Muscle of leg (tissue), 11 donors: ENCODE data around the gene SHMT2. TPM values are rescaled to one million over a fixed set of nuclear protein-coding genes. Genes with fewer than 3 reads are reported as not detected.
"Not testable (repeated sequence)": the region's sequence is repeated elsewhere in the genome, so short reads cannot be mapped to it uniquely, and the experiment has no call there.

Experiments used
- DNase-seq: peaks from one replicate; pipeline ENCODE4 v3.0.0; 2013
- H3K27ac ChIP-seq: one replicate; pipeline ENCODE4 v1.5.1; 2013; ENCODE audit warnings: mild to moderate bottlenecking, low read length, control low read depth
- H3K27me3 ChIP-seq: one replicate; pipeline ENCODE4 v1.6.1; 2013; ENCODE audit warnings: low read length; ENCODE audit not compliant: control insufficient read depth, insufficient read depth
- H3K36me3 ChIP-seq: one replicate; pipeline ENCODE4 v1.6.1; 2013; ENCODE audit warnings: low read length; ENCODE audit not compliant: control insufficient read depth, insufficient read depth
- H3K4me1 ChIP-seq: one replicate; pipeline ENCODE4 v1.6.1; 2013; ENCODE audit warnings: low read length; ENCODE audit not compliant: control insufficient read depth, insufficient read depth
- H3K4me3 ChIP-seq: one replicate; pipeline ENCODE4 v1.5.1; 2013; ENCODE audit warnings: low read length, control low read depth
- H3K9me3 ChIP-seq: replicated peaks from 2 replicates; pipeline ENCODE4 v1.6.1; 2013; ENCODE audit warnings: low read depth, low read length; ENCODE audit not compliant: control insufficient read depth
- WGBS: methylation state at CpG from one replicate; pipeline ENCODE4 v1.1.5; 2013; ENCODE audit warnings: missing lambda C conversion rate; ENCODE audit not compliant: insufficient coverage; 5-methylcytosine and 5-hydroxymethylcytosine counted together
- polyA plus RNA-seq, 8 donors: library from polyadenylated mRNA; unstranded; fragments of 120-200 nt; gene quantifications; one replicate each; pipeline versions ENCODE4 v1.2.1 to v1.2.3, GENCODE V29; 2013; ENCODE audit warnings: inconsistent platforms in 1 of 8, low replicate concordance in 1 of 8; ENCODE audit not compliant: insufficient read length in 8 of 8, insufficient read depth in 1 of 8
- total RNA-seq: library from RNA; stranded (reverse); fragments of 120-200 nt; gene quantifications from one replicate; pipeline ENCODE4 v1.2.4, GENCODE V29; 2013

SHMT2 gene
- total and polyA plus RNA-seq, 9 donors: 53.4 to 82.2 (median 69.6) TPM

GRCh38 chr12:57280211-57281062 is 50.9 kb downstream of the SHMT2 start:
- Histone ChIP-seq H3K4me3 (no peak overlapping the region), H3K27ac (no peak overlapping the region), H3K9me3 (no peaks in the 10 kb centered on the region), H3K36me3 (peaks cover 58% of the 10 kb centered on the region), H3K4me1 (no peaks in the 10 kb centered on the region), H3K27me3 (no peaks in the 10 kb centered on the region)
- no peak for DNase-seq
- 84% methylated on average over 6 of the region's 9 CpGs for WGBS

GRCh38 chr12:57282073-57282472 is 52.6 kb downstream of the SHMT2 start:
- H3K9me3 ChIP-seq: not testable (repeated sequence)

More at GRCh38 chr12:57282073-57282472, 52.6 kb downstream of the SHMT2 start:
- not testable (repeated sequence) for H3K27me3 ChIP-seq, H3K4me1 ChIP-seq, DNase-seq, H3K27ac ChIP-seq, H3K4me3 ChIP-seq
- H3K36me3 ChIP-seq: peaks cover 58% of the 10 kb centered on the region
- WGBS: 100% methylated on average over 6 of the region's 12 CpGs

Other genes with a start within 250 kb of the SHMT2 start
- 5.0 TPM for gene ZBTB39, start 223.2 kb upstream of the SHMT2 start, total RNA-seq
- 1 to 10 TPM; 4.3 to 7.0 (median 5.8) TPM for gene ZBTB39, start 223.2 kb upstream of the SHMT2 start, polyA plus RNA-seq
- 0.09 TPM for gene TAC3, start 213.2 kb upstream of the SHMT2 start, total RNA-seq
- under 1 TPM in 2 of 8 donors, not detected in 6; 0.39 to 0.71 TPM for gene TAC3, start 213.2 kb upstream of the SHMT2 start, polyA plus RNA-seq
- 0.18 TPM for gene MYO1A, start 179.6 kb upstream of the SHMT2 start, total RNA-seq
- gene MYO1A, start 179.6 kb upstream of the SHMT2 start, polyA plus RNA-seq: 10 to 100 TPM in 1 of 8 donors, 1 to 10 TPM in 1, under 1 TPM in 6; 0.05 to 11.0 (median 0.21) TPM
- gene NEMP1, start 150.9 kb upstream of the SHMT2 start, total RNA-seq: 14.3 TPM
- gene NEMP1, start 150.9 kb upstream of the SHMT2 start, polyA plus RNA-seq: 10 to 100 TPM; 14.4 to 21.3 (median 16.4) TPM
- gene NAB2, start 140.6 kb upstream of the SHMT2 start, total RNA-seq: 34.8 TPM
- gene NAB2, start 140.6 kb upstream of the SHMT2 start, polyA plus RNA-seq: 10 to 100 TPM; 30.6 to 42.8 (median 35.2) TPM
- gene STAT6, start 118.3 kb upstream of the SHMT2 start, total RNA-seq: 26.9 TPM
- gene STAT6, start 118.3 kb upstream of the SHMT2 start, polyA plus RNA-seq: 10 to 100 TPM; 32.6 to 56.3 (median 37.1) TPM
- gene LRP1, start 101.2 kb upstream of the SHMT2 start, total RNA-seq: 82.7 TPM
- 100 to 1,000 TPM in 7 of 8 donors, 10 to 100 TPM in 1; 98.3 to 231 (median 160) TPM for gene LRP1, start 101.2 kb upstream of the SHMT2 start, polyA plus RNA-seq
- gene LRP1-AS, start 82.1 kb upstream of the SHMT2 start, total RNA-seq: 0.66 TPM
- gene LRP1-AS, start 82.1 kb upstream of the SHMT2 start, polyA plus RNA-seq: 1 to 10 TPM in 2 of 8 donors, under 1 TPM in 4, not detected in 2; 0.45 to 1.7 (median 0.85) TPM
- 1.2 TPM for gene NXPH4, start 12.9 kb upstream of the SHMT2 start, total RNA-seq
- 1 to 10 TPM; 3.2 to 5.6 (median 3.9) TPM for gene NXPH4, start 12.9 kb upstream of the SHMT2 start, polyA plus RNA-seq
- gene STAC3, start 21.5 kb downstream of the SHMT2 start, total RNA-seq: 202 TPM
- 100 to 1,000 TPM; 308 to 499 (median 427) TPM for gene STAC3, start 21.5 kb downstream of the SHMT2 start, polyA plus RNA-seq
- gene R3HDM2, start 201.3 kb downstream of the SHMT2 start, total RNA-seq: 20.2 TPM
- 10 to 100 TPM; 32.8 to 52.6 (median 40.4) TPM for gene R3HDM2, start 201.3 kb downstream of the SHMT2 start, polyA plus RNA-seq
- not detected for gene INHBC, start 205.1 kb downstream of the SHMT2 start, total RNA-seq
- under 1 TPM in 7 of 8 donors, not detected in 1; 0.07 to 0.19 (median 0.12) TPM for gene INHBC, start 205.1 kb downstream of the SHMT2 start, polyA plus RNA-seq
- gene INHBE, start 225.6 kb downstream of the SHMT2 start, total RNA-seq: 1.8 TPM
- 1 to 10 TPM; 1.4 to 2.9 (median 2.1) TPM for gene INHBE, start 225.6 kb downstream of the SHMT2 start, polyA plus RNA-seq
- 7.1 TPM for gene GLI1, start 230.1 kb downstream of the SHMT2 start, total RNA-seq
- gene GLI1, start 230.1 kb downstream of the SHMT2 start, polyA plus RNA-seq: 10 to 100 TPM in 4 of 8 donors, 1 to 10 TPM in 4; 8.4 to 16.2 (median 9.9) TPM